Measurements from ENCODE around the gene KLHL40. TPM values are rescaled to one million over a fixed set of nuclear protein-coding genes. Genes with fewer than 3 reads are reported as not detected.

KLHL40 gene
- polyA plus RNA-seq, 4 donors: 0.01 to 1.1 (median 0.60) TPM

DNA sequence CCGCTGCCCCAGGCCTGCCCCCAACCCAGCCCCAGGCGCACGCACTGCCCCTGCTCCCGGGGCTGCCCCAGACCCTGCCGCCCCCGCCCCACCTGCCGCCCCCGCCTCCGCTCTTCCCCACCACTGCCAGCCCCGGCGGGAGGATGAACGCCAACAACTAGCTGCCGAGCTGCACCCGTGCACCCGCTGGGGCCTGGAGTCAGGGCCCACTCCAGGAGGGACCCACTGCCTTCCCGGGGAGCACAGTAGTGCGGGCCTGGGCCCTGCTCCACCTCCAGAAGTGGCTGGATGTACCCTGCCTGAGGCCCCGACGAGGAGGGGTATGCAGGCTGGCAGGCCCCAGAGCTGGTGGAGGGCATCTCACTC, 20.9 kb upstream of the KLHL40 start:
- Histone ChIP-seq H3K4me1 (ENCODE audit: control insufficient read depth in 3 of 3, insufficient read depth in 2 of 3, low read depth in 1 of 3, low read length in 2 of 3) (no peaks in the 10 kb centered on the region), H3K36me3 (ENCODE audit: control insufficient read depth in 3 of 3, insufficient read depth in 2 of 3, low read depth in 1 of 3, low read length in 3 of 3) (peaks cover 0 to 21% (median 0%) of the 10 kb centered on the region in 3 donors), H3K4me3 (ENCODE audit: low read depth in 1 of 3, low read length in 3 of 3) (no peak overlapping the region), H3K27ac (ENCODE audit: low read depth in 1 of 3, low read length in 2 of 3) (no peak overlapping the region), H3K9me3 (ENCODE audit: control insufficient read depth in 2 of 2, insufficient read depth in 1 of 2, low read depth in 1 of 2, low read length in 1 of 2) (no peaks in the 10 kb centered on the region), H3K27me3 (ENCODE audit: control insufficient read depth in 3 of 3, insufficient read depth in 3 of 3, low read length in 3 of 3) (peaks cover 0 to 2% (median 0%) of the 10 kb centered on the region in 3 donors)
- FAIRE-seq (no peak), DNase-seq (no peak)
- WGBS, 3 donors: 81 to 96% (median 88%) methylated on average over 12 to 19 of the region's 19 CpGs

DNA sequence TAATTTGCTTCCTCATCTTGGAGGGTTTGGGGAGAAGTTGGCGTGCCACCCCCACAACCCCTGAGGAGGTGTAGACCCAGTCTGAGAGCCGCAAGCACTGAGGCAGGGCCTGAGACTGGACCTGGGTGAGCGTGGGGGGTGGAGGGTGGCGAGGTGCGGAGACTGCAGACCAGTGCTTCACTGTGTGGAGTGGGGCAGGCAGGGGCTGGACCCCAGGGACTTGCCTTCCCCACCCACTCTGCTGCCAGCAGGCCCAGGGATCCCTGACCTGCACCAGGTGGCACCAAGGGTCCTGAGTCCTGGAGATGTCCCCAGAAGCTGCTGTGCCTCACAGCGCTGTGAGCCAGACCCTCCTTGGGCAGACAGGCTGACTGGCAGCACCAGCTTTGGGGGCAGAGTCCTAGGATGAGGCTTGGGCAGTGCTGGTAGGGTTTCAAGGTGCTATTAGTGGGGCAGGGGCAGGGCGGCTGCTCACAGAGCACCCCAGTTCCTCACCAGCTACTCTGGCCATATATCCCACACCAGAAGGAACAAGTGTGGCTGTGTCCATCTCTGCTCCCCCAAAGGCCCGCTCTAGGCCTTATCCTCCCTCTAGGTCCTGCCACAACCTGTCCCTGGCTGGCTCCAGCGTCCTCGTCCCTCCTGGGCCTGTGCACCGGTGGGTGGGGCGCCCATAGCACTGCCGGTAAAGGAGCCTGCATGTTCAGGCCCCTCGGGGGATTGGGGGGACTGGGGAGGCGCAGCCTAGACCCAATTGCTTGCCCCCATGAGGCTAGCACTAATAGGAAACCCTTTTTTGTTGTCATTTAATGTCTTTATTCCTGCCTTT, 20.1 kb upstream of the KLHL40 start:
- Histone ChIP-seq H3K27me3 (ENCODE audit: control insufficient read depth in 3 of 3, insufficient read depth in 3 of 3, low read length in 3 of 3) (peaks cover 0 to 2% (median 0%) of the 10 kb centered on the region in 3 donors), H3K36me3 (ENCODE audit: control insufficient read depth in 3 of 3, insufficient read depth in 2 of 3, low read depth in 1 of 3, low read length in 3 of 3) (peaks cover 0 to 13% (median 0%) of the 10 kb centered on the region in 3 donors), H3K4me1 (ENCODE audit: control insufficient read depth in 3 of 3, insufficient read depth in 2 of 3, low read depth in 1 of 3, low read length in 2 of 3) (no peaks in the 10 kb centered on the region), H3K9me3 (ENCODE audit: control insufficient read depth in 2 of 2, insufficient read depth in 1 of 2, low read depth in 1 of 2, low read length in 1 of 2) (no peaks in the 10 kb centered on the region), H3K27ac (ENCODE audit: low read depth in 1 of 3, low read length in 2 of 3) (no peak overlapping the region), H3K4me3 (ENCODE audit: low read depth in 1 of 3, low read length in 3 of 3) (no peak overlapping the region)
- DNase-seq: no peak
- 76 to 87% (median 80%) methylated on average over 15 of the region's 15 CpGs for WGBS, 3 donors
- no peak for FAIRE-seq

DNA sequence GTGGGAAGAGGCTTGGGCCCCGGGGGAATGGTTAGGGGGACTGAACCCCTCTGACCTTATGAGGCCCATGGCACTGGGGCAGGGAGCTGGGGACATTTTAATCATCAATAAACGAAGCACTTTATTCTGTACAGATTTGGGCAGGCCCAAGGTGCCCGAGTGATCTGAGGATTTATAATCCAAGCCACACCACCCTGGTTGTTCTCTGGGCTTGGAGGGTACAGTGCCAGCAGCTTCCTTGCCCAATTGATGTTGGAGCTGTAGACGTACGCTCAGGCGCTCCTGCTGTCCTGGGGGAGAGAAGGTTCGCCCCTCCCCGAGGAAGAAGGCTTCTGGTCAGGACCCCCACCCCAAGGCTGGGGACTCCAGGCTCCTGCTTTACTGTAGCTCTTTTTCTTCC, 19.3 kb upstream of the KLHL40 start:
- no peak for DNase-seq
- 67 to 75% (median 71%) methylated on average over 8 of the region's 8 CpGs for whole genome bisulfite sequencing, 3 donors
- no peak overlapping the region for H3K4me3 ChIP-seq (ENCODE audit: low read depth in 1 of 3, low read length in 3 of 3)
- H3K4me1 ChIP-seq (ENCODE audit: control insufficient read depth in 3 of 3, insufficient read depth in 2 of 3, low read depth in 1 of 3, low read length in 2 of 3): no peaks in the 10 kb centered on the region
- peaks cover 0 to 2% (median 0%) of the 10 kb centered on the region in 3 donors for H3K27me3 ChIP-seq (ENCODE audit: control insufficient read depth in 3 of 3, insufficient read depth in 3 of 3, low read length in 3 of 3)
- no peak for FAIRE-seq
- no peak overlapping the region for H3K27ac ChIP-seq (ENCODE audit: low read depth in 1 of 3, low read length in 2 of 3)
- no peaks in the 10 kb centered on the region for H3K9me3 ChIP-seq (ENCODE audit: control insufficient read depth in 2 of 2, insufficient read depth in 1 of 2, low read depth in 1 of 2, low read length in 1 of 2)
- H3K36me3 ChIP-seq (ENCODE audit: control insufficient read depth in 3 of 3, insufficient read depth in 2 of 3, low read depth in 1 of 3, low read length in 3 of 3): peaks cover 0 to 5% (median 0%) of the 10 kb centered on the region in 3 donors

DNA sequence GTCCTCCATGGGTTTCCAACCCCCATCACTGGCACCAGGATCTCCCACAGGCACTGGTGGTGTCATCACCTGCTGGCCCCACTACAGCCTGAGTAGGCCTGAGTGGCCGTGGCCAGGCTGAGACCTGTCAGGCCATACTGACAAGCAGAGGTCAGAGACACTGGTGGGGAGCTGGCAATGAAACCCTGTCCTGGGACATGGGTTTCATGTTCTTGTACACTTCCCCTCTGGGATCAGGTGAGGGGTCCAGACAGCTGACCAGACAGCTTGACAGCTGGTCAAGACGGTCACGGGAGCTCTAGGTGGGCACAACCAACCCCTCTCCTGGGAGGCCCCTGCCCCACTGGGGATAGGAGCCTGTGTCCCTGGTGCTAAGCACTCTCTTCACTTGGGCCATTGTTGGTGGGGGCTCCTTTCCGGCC, 18.7 kb upstream of the KLHL40 start:
- Histone ChIP-seq H3K36me3 (ENCODE audit: control insufficient read depth in 3 of 3, insufficient read depth in 2 of 3, low read depth in 1 of 3, low read length in 3 of 3) (peaks cover 0 to 2% (median 0%) of the 10 kb centered on the region in 3 donors), H3K4me1 (ENCODE audit: control insufficient read depth in 3 of 3, insufficient read depth in 2 of 3, low read depth in 1 of 3, low read length in 2 of 3) (no peaks in the 10 kb centered on the region), H3K4me3 (ENCODE audit: low read depth in 1 of 3, low read length in 3 of 3) (no peak overlapping the region), H3K27ac (ENCODE audit: low read depth in 1 of 3, low read length in 2 of 3) (no peak overlapping the region), H3K27me3 (ENCODE audit: control insufficient read depth in 3 of 3, insufficient read depth in 3 of 3, low read length in 3 of 3) (peaks cover 0 to 2% (median 0%) of the 10 kb centered on the region in 3 donors), H3K9me3 (ENCODE audit: control insufficient read depth in 2 of 2, insufficient read depth in 1 of 2, low read depth in 1 of 2, low read length in 1 of 2) (no peaks in the 10 kb centered on the region)
- 68 to 81% (median 76%) methylated on average over 4 of the region's 4 CpGs for WGBS, 3 donors
- FAIRE-seq (no peak), DNase-seq (no peak)

DNA sequence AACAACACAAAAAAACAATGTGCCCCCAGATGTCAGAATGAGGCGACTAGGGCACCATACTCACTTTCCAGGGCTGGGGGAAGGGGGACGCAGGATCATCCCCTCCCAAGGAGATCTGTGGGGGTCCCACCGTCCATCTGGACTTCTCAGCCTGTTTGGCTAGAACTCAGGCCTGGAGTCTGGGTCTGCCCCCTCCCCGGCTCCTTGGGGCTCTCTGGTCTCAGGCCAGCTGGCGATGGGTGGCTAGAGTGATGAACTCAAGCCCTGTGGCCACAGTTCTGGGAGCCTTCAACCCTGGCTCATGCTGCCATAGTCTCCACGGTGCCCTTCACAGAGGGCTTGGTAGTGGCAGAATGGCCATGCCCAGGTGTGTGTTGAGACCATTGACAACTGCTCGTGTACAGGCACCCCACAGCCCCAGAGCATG, 18.2 kb upstream of the KLHL40 start:
- 64 to 67% (median 66%) methylated on average over 7 of the region's 7 CpGs for WGBS, 3 donors
- Histone ChIP-seq H3K4me3 (ENCODE audit: low read depth in 1 of 3, low read length in 3 of 3) (no peak overlapping the region), H3K36me3 (ENCODE audit: control insufficient read depth in 3 of 3, insufficient read depth in 2 of 3, low read depth in 1 of 3, low read length in 3 of 3) (no peaks in the 10 kb centered on the region), H3K27ac (ENCODE audit: low read depth in 1 of 3, low read length in 2 of 3) (no peak overlapping the region), H3K27me3 (ENCODE audit: control insufficient read depth in 3 of 3, insufficient read depth in 3 of 3, low read length in 3 of 3) (peaks cover 0 to 2% (median 0%) of the 10 kb centered on the region in 3 donors), H3K9me3 (ENCODE audit: control insufficient read depth in 2 of 2, insufficient read depth in 1 of 2, low read depth in 1 of 2, low read length in 1 of 2) (no peaks in the 10 kb centered on the region), H3K4me1 (ENCODE audit: control insufficient read depth in 3 of 3, insufficient read depth in 2 of 3, low read depth in 1 of 3, low read length in 2 of 3) (no peaks in the 10 kb centered on the region)
- DNase-seq: no peak
- no peak for FAIRE-seq

DNA sequence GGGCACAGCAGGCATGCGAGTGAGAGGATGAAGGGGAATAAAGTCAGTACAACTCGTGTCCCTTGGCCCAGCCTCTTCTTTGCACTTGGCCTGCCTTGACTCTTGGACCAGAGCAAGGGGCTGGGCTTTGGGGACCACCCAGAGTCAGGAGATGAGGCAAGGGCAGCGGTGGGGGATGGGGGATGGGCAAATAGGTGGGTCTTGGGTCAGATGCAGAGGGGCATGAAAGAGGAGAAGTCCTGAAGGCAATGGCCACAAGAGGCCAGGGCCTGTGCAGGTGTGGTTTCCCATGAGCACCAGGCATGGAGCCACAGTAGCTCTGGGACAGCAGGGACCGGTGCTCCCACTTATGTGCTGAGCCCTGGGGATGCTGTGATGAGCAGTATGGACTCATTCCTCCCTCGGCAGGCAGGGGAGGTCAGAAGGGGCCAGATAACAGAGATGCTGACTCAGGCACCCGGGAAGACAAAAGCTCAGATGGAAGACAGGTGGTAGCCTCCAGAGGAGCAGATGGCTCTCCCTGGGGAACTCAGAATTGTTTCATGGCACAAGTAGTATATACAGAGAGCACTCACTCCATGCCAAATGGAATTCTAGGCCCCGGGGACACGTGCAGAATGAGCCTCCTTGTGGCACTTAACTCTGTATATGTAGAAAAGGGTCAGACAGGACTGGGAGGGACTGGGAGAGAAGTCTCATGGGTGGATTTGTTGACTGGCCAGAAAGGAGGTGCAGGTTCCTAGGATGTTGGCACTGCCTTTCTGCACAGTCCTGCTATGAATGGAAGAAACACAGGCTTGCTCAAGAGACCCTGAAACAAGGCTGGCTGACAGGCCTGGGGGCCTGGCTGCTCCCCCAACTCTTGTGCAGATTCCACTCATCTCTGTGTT, 17.6 kb upstream of the KLHL40 start:
- peaks cover 0 to 2% (median 0%) of the 10 kb centered on the region in 3 donors for H3K27me3 ChIP-seq (ENCODE audit: control insufficient read depth in 3 of 3, insufficient read depth in 3 of 3, low read length in 3 of 3)
- no peak overlapping the region for H3K27ac ChIP-seq (ENCODE audit: low read depth in 1 of 3, low read length in 2 of 3)
- FAIRE-seq: no peak
- WGBS, 3 donors: 47 to 49% (median 48%) methylated on average over 8 of the region's 8 CpGs
- no peaks in the 10 kb centered on the region for H3K36me3 ChIP-seq (ENCODE audit: control insufficient read depth in 3 of 3, insufficient read depth in 2 of 3, low read depth in 1 of 3, low read length in 3 of 3)
- H3K9me3 ChIP-seq (ENCODE audit: control insufficient read depth in 2 of 2, insufficient read depth in 1 of 2, low read depth in 1 of 2, low read length in 1 of 2): no peaks in the 10 kb centered on the region
- no peak overlapping the region for H3K4me3 ChIP-seq (ENCODE audit: low read depth in 1 of 3, low read length in 3 of 3)
- no peak for DNase-seq
- no peaks in the 10 kb centered on the region for H3K4me1 ChIP-seq (ENCODE audit: control insufficient read depth in 3 of 3, insufficient read depth in 2 of 3, low read depth in 1 of 3, low read length in 2 of 3)

DNA sequence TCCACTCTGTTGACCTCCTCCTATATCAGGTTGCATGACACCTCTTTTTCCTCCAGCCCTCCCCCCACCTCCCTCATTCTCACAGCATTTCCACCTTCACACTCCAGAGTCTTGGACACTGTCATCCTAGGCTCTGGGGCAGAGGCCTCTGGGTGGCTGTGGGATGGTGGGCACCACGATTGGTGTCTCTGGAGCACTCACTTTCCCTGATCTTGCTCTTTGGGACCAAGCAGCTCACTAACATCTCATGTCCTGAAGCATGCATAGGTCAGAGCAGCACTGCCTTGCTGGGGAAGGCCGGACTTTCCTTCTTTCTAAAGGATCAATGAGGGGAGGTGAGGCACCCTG, 16.9 kb upstream of the KLHL40 start:
- H3K4me3 ChIP-seq (ENCODE audit: low read depth in 1 of 3, low read length in 3 of 3): no peak overlapping the region
- no peak overlapping the region for H3K27ac ChIP-seq (ENCODE audit: low read depth in 1 of 3, low read length in 2 of 3)
- no peaks in the 10 kb centered on the region for H3K9me3 ChIP-seq (ENCODE audit: control insufficient read depth in 2 of 2, insufficient read depth in 1 of 2, low read depth in 1 of 2, low read length in 1 of 2)
- FAIRE-seq (no peak), DNase-seq (no peak)
- WGBS, 3 donors: 67 to 82% (median 68%) methylated on average over 2 of the region's 2 CpGs
- H3K36me3 ChIP-seq (ENCODE audit: control insufficient read depth in 3 of 3, insufficient read depth in 2 of 3, low read depth in 1 of 3, low read length in 3 of 3): no peaks in the 10 kb centered on the region
- H3K27me3 ChIP-seq (ENCODE audit: control insufficient read depth in 3 of 3, insufficient read depth in 3 of 3, low read length in 3 of 3): peaks cover 0 to 2% (median 0%) of the 10 kb centered on the region in 3 donors
- H3K4me1 ChIP-seq (ENCODE audit: control insufficient read depth in 3 of 3, insufficient read depth in 2 of 3, low read depth in 1 of 3, low read length in 2 of 3): no peaks in the 10 kb centered on the region

DNA sequence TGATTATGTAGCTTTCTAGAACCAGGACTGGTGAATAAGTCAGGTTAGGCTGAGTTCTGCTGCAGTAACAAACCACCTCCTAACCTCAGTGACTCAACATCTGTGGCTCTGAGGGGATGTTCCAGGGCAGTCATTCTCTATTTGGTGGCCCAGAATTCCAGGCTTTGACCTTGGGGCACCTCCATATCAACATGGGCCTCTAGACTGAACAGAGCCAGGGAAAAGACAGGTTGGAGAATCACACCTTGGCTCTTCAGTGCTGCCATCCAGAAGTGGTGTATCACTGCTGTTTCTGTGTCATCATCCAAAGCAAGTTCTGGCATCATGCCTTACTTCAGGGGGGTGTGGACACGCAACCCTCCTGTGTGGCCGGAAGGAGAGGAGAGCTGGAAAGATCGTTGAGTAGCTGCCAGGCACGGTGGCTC, 16.5 kb upstream of the KLHL40 start:
- no peak for FAIRE-seq

More for the DNA sequence above, 16.5 kb upstream of the KLHL40 start:
- no peak for DNase-seq
- H3K27me3 ChIP-seq (ENCODE audit: control insufficient read depth in 3 of 3, insufficient read depth in 3 of 3, low read length in 3 of 3): peaks cover 0 to 2% (median 0%) of the 10 kb centered on the region in 3 donors
- H3K27ac ChIP-seq (ENCODE audit: low read depth in 1 of 3, low read length in 2 of 3): no peak overlapping the region
- 76 to 84% (median 76%) methylated on average over 4 of the region's 4 CpGs for WGBS, 3 donors
- H3K4me3 ChIP-seq (ENCODE audit: low read depth in 1 of 3, low read length in 3 of 3): no peak overlapping the region
- no peaks in the 10 kb centered on the region for H3K4me1 ChIP-seq (ENCODE audit: control insufficient read depth in 3 of 3, insufficient read depth in 2 of 3, low read depth in 1 of 3, low read length in 2 of 3)
- H3K36me3 ChIP-seq (ENCODE audit: control insufficient read depth in 3 of 3, insufficient read depth in 2 of 3, low read depth in 1 of 3, low read length in 3 of 3): no peaks in the 10 kb centered on the region
- no peaks in the 10 kb centered on the region for H3K9me3 ChIP-seq (ENCODE audit: control insufficient read depth in 2 of 2, insufficient read depth in 1 of 2, low read depth in 1 of 2, low read length in 1 of 2)

Measured in small intestine (tissue), 7 donors.